HL-60/S4 treated with phorbol 12-myristate 13-acetate at 8.2 ng/mL for 4 days and 3 days (cell line): ENCODE results near the gene HSPG2.
"Not testable (repeated sequence)": the region's sequence is repeated elsewhere in the genome, so short reads cannot be mapped to it uniquely, and the experiment has no call there.

ENCODE experiments used
- in situ Hi-C: fragments of 300-500 bp; cut with MboI; formaldehyde crosslinking; loops from 2 replicates; pipeline ENCODE4 v1.15.0; 2022; ENCODE audit warnings: low sequenced_read_pairs

Gene HSPG2

DNA sequence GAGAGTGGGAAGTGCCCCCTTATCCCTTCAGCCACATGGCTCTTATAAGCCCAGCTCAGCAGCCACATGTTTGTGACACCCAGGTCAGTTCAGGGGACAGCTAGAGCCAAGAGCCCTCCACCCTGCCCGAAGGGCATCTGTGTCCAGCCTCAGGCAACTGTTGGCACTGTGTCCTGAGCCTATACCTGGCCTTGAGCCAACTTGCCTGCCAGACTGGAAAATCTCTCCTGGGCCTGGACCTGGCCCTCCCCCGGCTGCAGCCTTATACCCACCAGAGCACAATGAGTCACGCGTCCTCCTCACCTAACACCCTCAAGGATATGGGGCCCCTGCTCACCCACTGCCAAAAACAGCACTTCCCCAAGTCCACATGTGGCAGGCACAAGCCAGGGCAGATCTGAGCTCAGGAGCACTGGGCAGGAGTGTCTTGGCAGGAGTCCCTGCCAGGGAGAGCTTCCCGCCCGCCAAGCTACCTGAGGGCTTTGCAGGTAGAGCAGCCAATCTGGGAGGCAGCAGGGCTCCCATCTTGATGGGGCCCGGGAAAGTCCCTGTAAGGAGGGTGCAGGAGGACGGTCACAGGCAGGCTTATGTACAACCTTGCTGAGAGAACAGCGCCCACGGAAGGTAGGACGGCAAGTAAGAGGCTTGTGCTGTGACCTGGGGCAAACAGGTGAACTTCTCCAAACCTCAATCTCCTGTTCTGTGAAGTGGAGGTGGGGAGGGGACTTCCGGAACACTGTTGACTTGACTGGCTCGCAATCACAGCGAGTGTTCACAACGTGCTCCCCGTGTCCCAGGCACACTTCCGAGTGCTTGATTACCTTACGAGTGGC, 19.8 kb upstream of the HSPG2 start:
- in situ Hi-C loops = no loop called here

DNA sequence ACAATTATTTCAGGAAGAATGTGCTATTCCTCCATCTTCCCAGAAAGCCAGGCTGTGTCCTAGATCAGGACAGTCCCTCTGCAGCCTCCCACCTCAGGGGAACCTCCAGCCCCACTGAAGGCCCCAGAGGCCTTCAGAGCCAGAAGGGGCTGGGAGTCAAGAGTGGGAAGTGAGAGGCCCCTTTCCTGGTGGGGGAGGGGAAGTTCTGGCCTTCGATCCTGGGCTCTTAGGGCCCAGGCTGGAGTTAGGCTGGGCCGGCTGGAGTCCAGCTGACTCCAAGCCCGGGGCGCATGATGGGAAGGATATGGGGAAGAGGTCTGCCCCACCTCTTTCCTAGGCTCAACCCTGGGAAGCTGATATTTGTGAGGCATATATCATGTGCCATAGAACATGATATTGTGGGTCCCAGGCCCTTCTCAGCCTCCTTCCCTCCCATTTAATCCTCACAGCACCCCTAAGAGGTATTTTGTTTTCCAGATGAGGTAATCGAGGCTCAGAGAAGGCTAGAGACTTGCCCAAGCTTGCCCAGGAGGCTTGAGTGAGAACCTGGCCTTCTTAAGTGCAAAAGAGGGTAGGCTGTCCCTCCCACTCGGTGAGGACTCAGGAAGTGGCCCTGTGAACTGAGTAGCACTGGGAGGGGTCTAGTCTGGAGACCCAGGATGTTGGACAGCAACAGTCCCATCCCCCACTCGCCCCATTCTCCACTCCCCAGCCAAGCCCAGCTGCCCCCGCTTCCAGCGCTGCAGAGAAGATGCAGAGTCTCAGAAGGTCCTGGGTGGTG, 18.6 kb upstream of the HSPG2 start:
- in situ Hi-C loops = no loop called here

DNA sequence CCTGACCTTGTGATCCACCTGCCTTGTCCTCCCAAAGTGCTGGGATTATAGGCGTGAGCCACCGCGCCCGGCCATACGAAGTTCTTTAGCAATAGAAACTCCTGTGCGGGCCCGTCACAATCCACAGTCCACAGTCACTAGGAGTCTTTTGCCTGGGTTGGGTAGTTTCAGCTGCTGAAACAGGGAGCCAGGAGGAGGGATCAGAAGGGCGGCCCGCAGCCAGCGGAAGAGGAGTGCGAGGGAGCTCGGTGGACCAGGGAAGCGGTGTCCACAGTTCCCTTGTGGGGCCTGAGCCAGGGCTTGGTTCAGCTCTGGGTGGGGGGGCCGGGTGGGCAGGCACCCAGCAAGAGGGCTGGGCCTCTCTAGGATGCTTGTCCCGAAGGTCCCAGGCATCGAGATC, 17.9 kb upstream of the HSPG2 start:
- in situ Hi-C loops = no loop called here

DNA sequence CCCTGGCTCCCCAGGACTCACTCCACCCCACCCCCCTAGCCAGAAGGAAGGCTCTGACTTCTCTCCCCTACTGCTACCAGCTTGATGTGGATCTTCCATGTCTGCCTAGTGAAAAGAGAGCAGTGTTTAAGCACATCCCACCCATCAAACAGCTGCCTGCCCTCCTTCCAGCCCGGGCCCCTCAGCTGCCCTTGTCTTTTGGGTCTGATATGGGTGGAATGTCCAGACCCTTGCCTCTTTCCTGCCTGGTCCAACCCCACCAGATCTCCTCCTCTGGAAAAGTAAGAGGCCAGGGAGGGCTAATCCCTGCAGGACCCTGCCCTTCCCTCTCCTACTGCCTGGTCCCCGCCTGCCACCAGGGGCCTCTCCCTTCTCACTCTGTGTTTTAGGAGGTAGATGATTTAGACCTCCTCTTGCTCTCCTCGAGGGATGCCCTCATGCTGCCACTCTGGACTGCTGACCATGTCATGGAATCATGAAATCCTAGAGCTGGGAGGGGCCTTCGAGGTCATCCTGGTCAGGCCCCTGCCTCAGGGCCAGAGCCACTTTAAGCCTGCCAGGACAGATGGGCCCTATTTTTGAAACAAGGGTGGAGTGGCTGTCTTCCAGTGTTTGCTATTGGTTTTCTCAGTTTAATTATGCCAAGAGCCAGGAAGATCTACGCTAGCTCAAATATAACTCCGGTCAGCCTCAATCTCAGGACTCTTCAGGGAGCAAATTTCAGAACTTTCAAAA, 15.8 kb upstream of the HSPG2 start:
- in situ Hi-C loops = no loop called here

DNA sequence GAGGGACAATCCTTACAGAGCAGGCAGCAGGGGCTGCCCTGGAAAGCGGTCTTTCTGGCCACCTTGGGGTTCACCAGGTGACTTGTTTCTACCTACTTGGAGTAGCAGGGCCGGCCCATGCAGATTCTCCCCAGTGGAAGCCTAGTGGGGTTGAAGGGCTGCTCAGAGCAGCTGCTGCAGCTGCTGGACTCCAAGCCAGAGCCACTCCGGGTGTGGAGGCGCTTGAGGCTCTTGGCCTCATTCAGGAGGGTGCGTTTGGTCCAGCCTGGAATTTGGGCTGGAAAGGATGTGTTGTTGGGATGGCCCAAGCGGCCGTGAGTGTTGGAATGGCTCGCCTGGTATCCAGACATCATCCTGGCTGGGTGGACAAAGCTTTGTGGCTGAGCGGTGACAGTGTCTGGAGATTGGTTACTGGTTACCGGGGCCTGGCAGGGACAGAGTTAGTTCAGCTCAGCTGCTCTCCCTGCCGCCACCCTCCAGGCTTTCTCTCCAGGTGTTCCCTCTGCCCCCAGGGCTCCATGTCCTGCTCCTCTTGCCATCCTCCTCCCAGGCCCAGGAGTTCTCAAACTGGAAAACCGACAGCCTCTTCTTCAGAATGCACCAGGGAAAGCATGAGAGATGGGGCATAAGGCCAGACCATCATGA, 14.2 kb upstream of the HSPG2 start:
- in situ Hi-C loops = no loop called here

DNA sequence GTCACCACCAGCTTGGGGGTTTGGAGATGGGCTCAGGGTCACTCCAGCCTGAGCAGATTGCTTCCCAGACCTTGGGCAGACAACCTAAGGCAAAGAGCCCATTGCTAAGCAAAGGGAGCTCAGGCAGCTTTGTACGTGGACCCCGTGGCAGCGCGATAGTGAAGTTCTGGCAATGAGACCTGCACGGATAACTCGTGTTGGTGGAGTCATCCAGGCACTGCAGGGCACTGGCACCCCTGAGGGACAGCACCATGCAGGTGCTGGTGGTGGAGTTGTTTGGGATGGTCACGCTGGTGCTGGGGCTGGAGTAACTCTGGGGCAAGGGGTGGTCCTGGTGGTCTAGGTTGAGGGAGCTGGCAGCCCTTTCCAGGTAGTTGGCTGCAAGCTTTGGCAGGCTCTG, 13.6 kb upstream of the HSPG2 start:
- in situ Hi-C loops = no loop called here

DNA sequence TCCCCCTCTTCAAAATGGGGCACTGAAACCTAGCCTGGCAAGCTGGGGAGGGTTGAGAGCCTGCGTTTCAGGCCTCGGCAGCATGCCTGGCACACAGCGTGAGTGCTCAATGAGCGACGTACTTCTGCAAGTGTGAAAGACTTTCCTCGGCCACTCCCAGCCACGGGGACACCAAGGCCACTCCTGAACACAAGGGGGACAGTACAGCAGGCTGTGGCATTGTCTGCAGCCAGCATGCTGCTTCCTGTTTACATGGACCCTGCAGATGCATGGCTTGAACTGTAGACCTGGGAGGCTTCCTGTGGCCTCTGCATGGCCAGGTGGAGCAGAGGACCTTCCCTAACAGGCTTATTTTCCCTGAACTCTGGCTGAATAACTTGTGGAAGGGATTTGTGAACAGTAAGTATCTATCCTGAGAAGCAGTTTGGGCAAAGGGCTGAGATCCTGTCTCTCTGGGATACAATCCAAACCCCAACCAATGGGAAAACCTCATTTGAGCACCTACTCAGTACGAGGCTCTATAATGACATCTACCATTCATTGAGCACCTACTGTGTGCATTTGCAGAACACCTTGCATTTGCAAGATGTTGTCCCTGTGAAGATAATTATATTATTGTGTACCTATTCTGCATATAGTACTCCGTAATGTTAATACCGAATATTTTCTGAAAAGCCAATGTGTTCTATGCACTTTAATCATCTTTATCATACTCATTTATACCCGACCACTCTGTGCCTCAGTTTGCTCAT, 9.9 kb upstream of the HSPG2 start:
- in situ Hi-C loops = no loop called here

GRCh38 chr1:21944733-21945073, 7.6 kb upstream of the HSPG2 start:
- in situ Hi-C loops = no loop called here

DNA sequence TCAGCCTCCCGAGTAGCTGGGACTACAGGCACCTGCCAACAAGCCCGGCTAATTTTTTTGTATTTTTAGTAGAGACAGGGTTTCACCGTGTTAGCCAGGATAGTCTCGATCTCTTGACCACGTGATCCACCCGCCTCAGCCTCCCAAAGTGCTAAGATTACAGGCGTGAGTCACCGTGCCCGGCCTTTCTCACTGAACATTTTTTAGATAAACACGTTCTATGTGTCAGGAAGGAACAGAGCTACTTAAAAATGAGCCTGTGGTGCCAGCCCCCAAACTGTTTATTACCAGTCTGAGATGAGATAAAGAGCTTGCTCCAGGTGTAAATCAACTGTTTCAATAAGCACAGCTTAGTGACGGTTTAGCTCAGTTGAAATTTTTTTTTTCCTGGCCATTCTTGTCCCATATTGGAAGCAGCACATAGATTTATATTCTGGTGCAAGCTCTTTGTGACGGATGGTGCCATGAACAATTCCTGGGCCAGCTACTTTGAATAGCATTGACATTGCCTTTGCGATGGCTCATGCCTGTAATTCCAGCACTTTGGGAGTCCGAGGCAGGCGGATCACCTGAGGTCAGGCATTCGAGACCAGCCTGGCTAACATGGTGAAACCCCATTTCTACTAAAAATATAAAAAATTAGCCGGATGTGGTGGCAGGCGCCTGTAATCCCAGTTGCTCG, 6.0 kb upstream of the HSPG2 start:
- in situ Hi-C loops = not testable (repeated sequence)

GRCh38 chr1:21942464-21942863, 5.4 kb upstream of the HSPG2 start:
- in situ Hi-C loops = no loop called here

GRCh38 chr1:21941370-21941769, 4.3 kb upstream of the HSPG2 start:
- in situ Hi-C loops = no loop called here

DNA sequence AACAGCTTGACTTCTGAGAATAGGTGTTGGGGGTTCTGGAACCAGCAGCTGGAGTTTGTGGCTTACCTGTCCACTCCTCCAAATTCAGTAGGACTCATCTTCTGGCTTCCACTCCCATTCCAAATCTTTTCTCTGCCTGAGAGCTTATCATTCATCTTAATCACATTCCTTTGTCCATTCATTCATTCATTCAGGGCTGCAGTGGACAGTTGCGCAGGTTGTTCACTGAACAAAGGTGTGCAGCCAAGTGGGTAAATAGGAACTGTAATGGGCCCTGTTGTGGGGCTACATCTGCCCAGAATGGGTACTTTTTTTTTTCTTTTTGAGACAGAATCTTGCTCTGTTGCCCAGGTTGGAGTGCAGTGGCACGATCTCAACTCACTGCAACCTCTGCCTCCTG, 3.4 kb upstream of the HSPG2 start:
- in situ Hi-C loops = no loop called here

DNA sequence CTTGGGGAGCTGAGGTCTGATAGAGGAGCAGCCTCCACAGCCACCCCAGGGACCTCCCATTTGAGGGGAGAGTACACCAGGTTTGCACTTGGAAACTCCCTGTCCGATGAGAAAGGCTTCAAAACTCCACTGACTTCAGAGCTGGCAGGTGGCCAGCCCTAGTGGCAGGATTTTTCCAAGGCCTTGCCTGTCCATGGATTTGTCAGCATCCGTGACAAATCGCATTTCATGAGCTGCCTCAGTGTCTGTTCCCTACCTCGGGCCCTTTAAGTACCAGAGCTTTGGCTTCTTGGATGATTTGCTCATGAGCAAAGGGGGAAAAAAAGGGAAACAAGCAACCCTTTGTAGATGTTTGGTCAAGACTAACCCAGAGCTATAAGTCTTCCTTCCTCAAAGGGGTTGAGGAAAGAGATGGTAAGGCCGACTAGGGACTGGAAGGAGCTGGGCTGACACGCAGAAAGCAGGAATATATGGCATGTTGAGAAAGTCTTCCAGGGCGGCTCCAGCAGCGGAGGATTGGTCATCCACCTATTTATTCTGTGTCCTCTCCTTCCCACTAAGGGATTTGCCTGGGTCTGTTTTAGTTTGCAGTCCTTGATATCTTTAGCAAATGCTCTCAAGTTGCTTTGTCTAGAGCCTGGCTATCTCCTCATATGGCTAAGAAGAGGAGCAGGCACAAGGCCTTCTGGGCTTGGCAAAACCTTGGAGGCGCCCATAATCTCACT, 2.7 kb upstream of the HSPG2 start:
- in situ Hi-C loops = no loop called here

DNA sequence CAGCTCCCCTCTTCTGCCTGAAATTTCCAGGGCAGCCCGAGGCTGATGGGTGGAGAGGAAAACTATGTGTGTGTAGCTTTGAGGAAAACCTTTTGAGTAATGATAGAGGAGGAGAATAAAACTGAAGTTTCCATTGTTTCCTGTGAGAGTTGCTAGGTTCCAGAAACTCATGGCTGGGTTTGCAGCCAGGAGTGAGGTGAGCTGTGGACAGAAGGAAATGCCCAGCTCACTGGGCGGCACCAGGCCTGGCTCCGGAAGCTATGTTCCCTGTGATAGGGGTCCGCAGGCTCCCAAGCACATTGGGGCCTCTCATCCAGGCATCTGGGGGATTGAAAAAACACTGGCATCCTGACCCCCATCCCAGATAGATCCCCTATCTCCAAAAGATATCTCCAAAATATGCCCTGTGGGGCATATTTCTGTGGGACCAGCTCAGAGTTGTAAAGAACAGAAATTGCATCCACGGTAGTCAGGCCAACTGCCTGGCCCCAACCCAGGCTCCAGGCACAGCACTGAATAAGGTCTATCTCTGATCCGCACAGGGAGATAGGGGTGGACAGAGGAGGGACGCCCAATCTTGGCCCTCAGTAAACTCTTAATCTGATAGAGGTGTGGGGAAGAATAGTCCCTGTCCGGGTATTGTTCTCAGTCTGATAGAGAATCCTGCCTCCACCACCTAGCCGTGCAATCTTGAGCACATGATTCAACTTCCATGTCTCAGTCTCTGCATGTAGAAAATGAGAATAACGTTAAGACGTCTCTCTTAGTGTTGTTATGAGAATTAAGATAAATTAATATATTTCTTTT, 1.8 kb upstream of the HSPG2 start:
- in situ Hi-C loops = no loop called here

DNA sequence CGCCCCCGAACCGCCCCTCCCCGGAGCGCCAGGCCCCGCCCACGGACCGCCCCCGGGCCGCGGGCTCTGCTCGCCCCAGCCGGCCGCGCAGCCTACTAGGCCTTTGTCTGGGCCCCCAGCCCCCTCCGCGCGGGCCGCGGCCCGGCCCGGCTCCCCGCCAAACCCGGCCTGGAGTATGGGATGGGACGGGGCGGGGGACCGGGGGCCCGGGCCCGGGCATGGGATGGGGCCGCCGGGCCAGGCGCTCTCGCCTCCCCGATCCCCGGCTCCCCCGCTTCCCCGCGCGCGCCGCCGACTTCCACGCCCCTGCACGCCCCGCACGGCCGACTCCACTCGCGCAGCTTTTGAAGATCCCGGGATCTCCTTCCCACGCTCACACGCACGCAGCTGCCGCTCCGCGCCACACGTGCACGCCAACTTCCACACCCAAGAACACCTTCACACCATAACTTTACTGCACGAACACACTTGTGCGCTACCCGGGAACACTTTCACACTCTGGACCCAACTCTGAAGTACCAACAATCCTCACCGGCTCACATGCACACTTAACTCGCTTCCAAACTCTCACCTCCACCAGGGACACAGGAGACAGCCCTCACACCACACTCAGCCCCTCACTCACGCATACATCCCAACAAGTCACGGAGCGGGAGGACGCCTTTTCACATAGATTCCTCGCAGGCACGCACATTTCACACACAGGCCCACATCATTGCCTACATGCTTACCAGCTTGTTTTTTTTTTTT, 437 bp upstream of the HSPG2 start:
- in situ Hi-C loops = no loop called here

DNA sequence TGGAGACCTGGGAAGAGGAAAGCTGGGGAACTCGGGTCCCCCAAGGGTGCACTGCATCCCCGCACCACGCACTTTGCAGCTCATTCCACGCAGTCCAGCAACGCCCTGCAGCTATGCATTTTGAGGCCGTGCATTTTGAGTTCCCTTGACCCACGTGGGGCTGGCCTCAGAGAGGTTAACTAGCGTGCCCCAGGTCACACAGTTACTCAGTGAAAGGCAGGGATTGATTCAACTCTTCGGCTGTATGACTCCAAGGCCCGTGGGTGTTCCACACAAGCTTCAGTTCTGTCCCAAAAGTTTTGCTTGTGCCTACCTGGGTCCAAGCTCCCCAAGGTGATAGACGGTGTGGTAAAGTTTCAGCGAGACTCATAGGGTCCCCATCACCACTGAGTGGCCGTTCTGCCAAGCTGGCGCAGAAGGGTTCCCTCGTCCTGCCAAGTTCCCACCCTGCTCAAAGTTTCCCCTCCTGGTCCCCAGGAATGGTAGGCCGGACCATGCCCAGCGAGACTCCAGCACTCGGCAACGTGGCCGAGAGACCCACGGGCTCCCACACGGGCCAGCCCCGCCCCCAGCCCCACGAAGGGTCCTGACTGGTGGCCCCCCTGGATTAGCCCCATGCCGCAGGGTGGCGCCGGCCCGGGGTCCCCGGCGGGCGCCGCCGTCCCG, 611 bp downstream of the HSPG2 start:
- in situ Hi-C loops = no loop called here

DNA sequence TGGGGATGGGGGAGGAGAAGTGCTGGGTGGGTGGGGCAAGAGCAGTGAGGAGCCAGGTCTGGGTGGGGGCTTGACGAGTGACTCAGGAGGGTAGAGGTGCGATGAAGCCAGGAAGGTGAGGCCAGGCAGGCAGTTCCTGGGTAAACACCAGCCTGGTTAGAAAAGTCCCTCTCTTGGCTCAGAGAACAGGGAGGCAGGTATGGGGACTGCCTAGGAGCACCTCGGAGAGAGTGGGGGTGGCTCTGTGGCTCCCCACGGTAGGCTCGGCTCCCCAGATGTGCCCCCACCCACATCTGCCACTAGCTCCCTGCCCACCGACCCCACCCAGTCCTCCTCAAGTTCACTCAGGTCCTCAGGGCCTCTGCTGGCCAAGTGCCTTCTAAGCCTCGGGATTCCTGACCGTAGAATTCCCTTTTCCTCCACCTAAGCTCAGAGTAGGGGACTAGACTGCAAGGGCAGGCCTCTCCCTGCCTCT, 1.2 kb downstream of the HSPG2 start:
- in situ Hi-C loops = no loop called here
